ENCODE results near the gene ZBTB16. TPM values are rescaled to one million over a fixed set of nuclear protein-coding genes. Genes with fewer than 3 reads are reported as not detected.

The ZBTB16 gene
- total RNA-seq = 0.17 TPM in 1 of 2 replicates, not detected in the other

- no peak for DNase-seq (ENCODE audit: low read depth)
- peak within 1 kb of the TSS; percentile 91 for H3K4me3 ChIP-seq (ENCODE audit: low read depth, low read length)
- peak; percentile 45 for TF ChIP-seq CTCF (conservative IDR thresholded peaks at IDR 0.05; ENCODE audit: low read depth, low read length)
These were observed at the start of gene ZBTB16 for GRCh38 chr11:114059278-114059983. TSS of gene ZBTB16 (plus strand) at chr11:114059711. CDS start at chr11:114063301, 3,590 bp downstream.

GRCh38 chr11:114010931-114011330 is 48.6 kb upstream of the ZBTB16 start:
- TF ChIP-seq CTCF (conservative IDR thresholded peaks at IDR 0.05; ENCODE audit: low read depth, low read length) = no peak
- H3K4me3 ChIP-seq (ENCODE audit: low read depth, low read length) = no peak overlapping the region
- DNase-seq (ENCODE audit: low read depth) = no peak

- DNase-seq (ENCODE audit: low read depth) = no peak
- no peak overlapping the region for H3K4me3 ChIP-seq (ENCODE audit: low read depth, low read length)
- TF ChIP-seq CTCF (conservative IDR thresholded peaks at IDR 0.05; ENCODE audit: low read depth, low read length) = no peak
These were observed 48.1 kb upstream of the ZBTB16 start for GRCh38 chr11:114011443-114011842.

GRCh38 chr11:114015117-114015516 is 44.4 kb upstream of the ZBTB16 start:
- no peak for TF ChIP-seq CTCF (conservative IDR thresholded peaks at IDR 0.05; ENCODE audit: low read depth, low read length)
- H3K4me3 ChIP-seq (ENCODE audit: low read depth, low read length) = no peak overlapping the region
- DNase-seq (ENCODE audit: low read depth) = no peak

GRCh38 chr11:114016986-114017385 is 42.5 kb upstream of the ZBTB16 start:
- no peak overlapping the region for H3K4me3 ChIP-seq (ENCODE audit: low read depth, low read length)
- TF ChIP-seq CTCF (conservative IDR thresholded peaks at IDR 0.05; ENCODE audit: low read depth, low read length) = no peak
- no peak for DNase-seq (ENCODE audit: low read depth)

GRCh38 chr11:114017723-114018122 is 41.8 kb upstream of the ZBTB16 start:
- DNase-seq (ENCODE audit: low read depth) = no peak
- TF ChIP-seq CTCF (conservative IDR thresholded peaks at IDR 0.05; ENCODE audit: low read depth, low read length) = no peak
- H3K4me3 ChIP-seq (ENCODE audit: low read depth, low read length) = no peak overlapping the region

- no peak for TF ChIP-seq CTCF (conservative IDR thresholded peaks at IDR 0.05; ENCODE audit: low read depth, low read length)
- H3K4me3 ChIP-seq (ENCODE audit: low read depth, low read length) = no peak overlapping the region
- no peak for DNase-seq (ENCODE audit: low read depth)
These were observed 40.5 kb upstream of the ZBTB16 start for GRCh38 chr11:114019046-114019445.

Data from epithelial cell of proximal tubule (primary cell).